ENCODE data around the gene LRRTM4.

GRCh38 chr2:77008853-77009252 is 513.3 kb downstream of the LRRTM4 start:
- TF ChIP-seq, protein P1, sequence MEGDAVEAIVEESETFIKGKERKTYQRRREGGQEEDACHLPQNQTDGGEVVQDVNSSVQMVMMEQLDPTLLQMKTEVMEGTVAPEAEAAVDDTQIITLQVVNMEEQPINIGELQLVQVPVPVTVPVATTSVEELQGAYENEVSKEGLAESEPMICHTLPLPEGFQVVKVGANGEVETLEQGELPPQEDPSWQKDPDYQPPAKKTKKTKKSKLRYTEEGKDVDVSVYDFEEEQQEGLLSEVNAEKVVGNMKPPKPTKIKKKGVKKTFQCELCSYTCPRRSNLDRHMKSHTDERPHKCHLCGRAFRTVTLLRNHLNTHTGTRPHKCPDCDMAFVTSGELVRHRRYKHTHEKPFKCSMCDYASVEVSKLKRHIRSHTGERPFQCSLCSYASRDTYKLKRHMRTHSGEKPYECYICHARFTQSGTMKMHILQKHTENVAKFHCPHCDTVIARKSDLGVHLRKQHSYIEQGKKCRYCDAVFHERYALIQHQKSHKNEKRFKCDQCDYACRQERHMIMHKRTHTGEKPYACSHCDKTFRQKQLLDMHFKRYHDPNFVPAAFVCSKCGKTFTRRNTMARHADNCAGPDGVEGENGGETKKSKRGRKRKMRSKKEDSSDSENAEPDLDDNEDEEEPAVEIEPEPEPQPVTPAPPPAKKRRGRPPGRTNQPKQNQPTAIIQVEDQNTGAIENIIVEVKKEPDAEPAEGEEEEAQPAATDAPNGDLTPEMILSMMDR (IDR thresholded peaks at IDR 0.05): no peak
- TF ChIP-seq USF2 (IDR thresholded peaks at IDR 0.05): no peak
- TF ChIP-seq EP300 (IDR thresholded peaks at IDR 0.05): no peak
- TF ChIP-seq CHD2 (IDR thresholded peaks at IDR 0.05; ENCODE audit: low read length, partially characterized antibody): no peak
- no peak for TF ChIP-seq E2F6 (IDR thresholded peaks at IDR 0.05; ENCODE audit: borderline replicate concordance, low read depth)
- TF ChIP-seq POLR2A (IDR thresholded peaks at IDR 0.05; ENCODE audit: low read length): no peak
- no peak for TF ChIP-seq NR3C1 (IDR thresholded peaks at IDR 0.05)
- TF ChIP-seq CEBPB (IDR thresholded peaks at IDR 0.05): no peak
- TF ChIP-seq BHLHE40 (IDR thresholded peaks at IDR 0.05; ENCODE audit: low read depth, low read length): no peak
- TF ChIP-seq RNF2 (IDR thresholded peaks at IDR 0.05; ENCODE audit: borderline replicate concordance, low read depth): no peak
- no peak for TF ChIP-seq PBX3 (IDR thresholded peaks at IDR 0.05)
